ENCODE data around the gene RGS12. TPM values are rescaled to one million over a fixed set of nuclear protein-coding genes. Genes with fewer than 3 reads are reported as not detected.

The RGS12 gene
- polyA plus RNA-seq, 1 of the 3 experiments (the other 2 are of a cell fraction) = 18.4 TPM

GRCh38 chr4:3303565-3303824 is 10.7 kb downstream of the RGS12 start:
- no peak overlapping the region for H3K27ac ChIP-seq (ENCODE audit: low read depth in 2 of 2, low read length in 1 of 2)
- no peak overlapping the region for H3K4me3 ChIP-seq (ENCODE audit: low read depth in 2 of 2, low read length in 1 of 2)
- no peaks in the 10 kb centered on the region for H3K36me3 ChIP-seq (replicated peaks in 1 of 2; ENCODE audit: control insufficient read depth in 1 of 2, insufficient read depth in 2 of 2, low read length in 1 of 2)
- peaks cover 95% of the 10 kb centered on the region for H3K79me2 ChIP-seq (ENCODE audit: insufficient read depth)
- no peaks in the 10 kb centered on the region for H3K9me2 ChIP-seq
- no peak overlapping the region for H3K4me2 ChIP-seq
- 100% methylated on average over 2 of the region's 2 CpGs for WGBS (ENCODE audit: low lambda C conversion rate)
- POLR2A ChIA-PET = no interaction called here
- no peak overlapping the region for H3K9ac ChIP-seq
- H3K9me3 ChIP-seq = no peaks in the 10 kb centered on the region
- H3K4me1 ChIP-seq (ENCODE audit: control insufficient read depth in 1 of 2, insufficient read depth in 2 of 2, low read depth in 1 of 2, low read length in 1 of 2) = peaks cover 16 to 44% of the 10 kb centered on the region in 2 experiments; a peak in 3 of 4 replicates
- TF ChIP-seq FOXM1 (IDR thresholded peaks at IDR 0.05; ENCODE audit: low read depth) (no peak), POLR2AphosphoS5 (IDR thresholded peaks at IDR 0.05; ENCODE audit: low read depth, low read length) (no peak), TAF1 (IDR thresholded peaks at IDR 0.05; ENCODE audit: borderline replicate concordance, low read depth, low read length) (no peak), ZBTB33 (IDR thresholded peaks at IDR 0.05; ENCODE audit: borderline replicate concordance, low read depth) (no peak), NRF1 (IDR thresholded peaks at IDR 0.05; ENCODE audit: low read depth, low read length) (no peak), MEF2A (IDR thresholded peaks at IDR 0.05; ENCODE audit: borderline replicate concordance, low read depth) (no peak), FOXJ3 (CRISPR knock-in tag; IDR thresholded peaks at IDR 0.05) (no peak), RAD21 (IDR thresholded peaks at IDR 0.05; ENCODE audit: low read length) (no peak), RXRA (IDR thresholded peaks at IDR 0.05; ENCODE audit: borderline replicate concordance, low read depth) (no peak), GABPA (IDR thresholded peaks at IDR 0.05; ENCODE audit: low read depth) (no peak), NFIC (IDR thresholded peaks at IDR 0.05; ENCODE audit: borderline replicate concordance) (no peak), YY1 (IDR thresholded peaks at IDR 0.05; ENCODE audit: low read depth) (no peak), TCF12 (IDR thresholded peaks at IDR 0.05) (no peak), SMC3 (IDR thresholded peaks at IDR 0.05; ENCODE audit: low read depth, low read length) (no peak), ELF1 (IDR thresholded peaks at IDR 0.05) (no peak)
- TF ChIP-seq, protein P1, sequence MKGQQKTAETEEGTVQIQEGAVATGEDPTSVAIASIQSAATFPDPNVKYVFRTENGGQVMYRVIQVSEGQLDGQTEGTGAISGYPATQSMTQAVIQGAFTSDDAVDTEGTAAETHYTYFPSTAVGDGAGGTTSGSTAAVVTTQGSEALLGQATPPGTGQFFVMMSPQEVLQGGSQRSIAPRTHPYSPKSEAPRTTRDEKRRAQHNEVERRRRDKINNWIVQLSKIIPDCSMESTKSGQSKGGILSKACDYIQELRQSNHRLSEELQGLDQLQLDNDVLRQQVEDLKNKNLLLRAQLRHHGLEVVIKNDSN (IDR thresholded peaks at IDR 0.05; ENCODE audit: borderline replicate concordance, low read depth) = no peak
- TF ChIP-seq, protein P2, sequence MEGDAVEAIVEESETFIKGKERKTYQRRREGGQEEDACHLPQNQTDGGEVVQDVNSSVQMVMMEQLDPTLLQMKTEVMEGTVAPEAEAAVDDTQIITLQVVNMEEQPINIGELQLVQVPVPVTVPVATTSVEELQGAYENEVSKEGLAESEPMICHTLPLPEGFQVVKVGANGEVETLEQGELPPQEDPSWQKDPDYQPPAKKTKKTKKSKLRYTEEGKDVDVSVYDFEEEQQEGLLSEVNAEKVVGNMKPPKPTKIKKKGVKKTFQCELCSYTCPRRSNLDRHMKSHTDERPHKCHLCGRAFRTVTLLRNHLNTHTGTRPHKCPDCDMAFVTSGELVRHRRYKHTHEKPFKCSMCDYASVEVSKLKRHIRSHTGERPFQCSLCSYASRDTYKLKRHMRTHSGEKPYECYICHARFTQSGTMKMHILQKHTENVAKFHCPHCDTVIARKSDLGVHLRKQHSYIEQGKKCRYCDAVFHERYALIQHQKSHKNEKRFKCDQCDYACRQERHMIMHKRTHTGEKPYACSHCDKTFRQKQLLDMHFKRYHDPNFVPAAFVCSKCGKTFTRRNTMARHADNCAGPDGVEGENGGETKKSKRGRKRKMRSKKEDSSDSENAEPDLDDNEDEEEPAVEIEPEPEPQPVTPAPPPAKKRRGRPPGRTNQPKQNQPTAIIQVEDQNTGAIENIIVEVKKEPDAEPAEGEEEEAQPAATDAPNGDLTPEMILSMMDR (IDR thresholded peaks at IDR 0.05) = no peak
- TF ChIP-seq, protein P3, sequence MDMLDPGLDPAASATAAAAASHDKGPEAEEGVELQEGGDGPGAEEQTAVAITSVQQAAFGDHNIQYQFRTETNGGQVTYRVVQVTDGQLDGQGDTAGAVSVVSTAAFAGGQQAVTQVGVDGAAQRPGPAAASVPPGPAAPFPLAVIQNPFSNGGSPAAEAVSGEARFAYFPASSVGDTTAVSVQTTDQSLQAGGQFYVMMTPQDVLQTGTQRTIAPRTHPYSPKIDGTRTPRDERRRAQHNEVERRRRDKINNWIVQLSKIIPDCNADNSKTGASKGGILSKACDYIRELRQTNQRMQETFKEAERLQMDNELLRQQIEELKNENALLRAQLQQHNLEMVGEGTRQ (IDR thresholded peaks at IDR 0.05; ENCODE audit: borderline replicate concordance, low read depth, low read length) = no peak
- TF ChIP-seq, protein P4, sequence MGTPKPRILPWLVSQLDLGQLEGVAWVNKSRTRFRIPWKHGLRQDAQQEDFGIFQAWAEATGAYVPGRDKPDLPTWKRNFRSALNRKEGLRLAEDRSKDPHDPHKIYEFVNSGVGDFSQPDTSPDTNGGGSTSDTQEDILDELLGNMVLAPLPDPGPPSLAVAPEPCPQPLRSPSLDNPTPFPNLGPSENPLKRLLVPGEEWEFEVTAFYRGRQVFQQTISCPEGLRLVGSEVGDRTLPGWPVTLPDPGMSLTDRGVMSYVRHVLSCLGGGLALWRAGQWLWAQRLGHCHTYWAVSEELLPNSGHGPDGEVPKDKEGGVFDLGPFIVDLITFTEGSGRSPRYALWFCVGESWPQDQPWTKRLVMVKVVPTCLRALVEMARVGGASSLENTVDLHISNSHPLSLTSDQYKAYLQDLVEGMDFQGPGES (IDR thresholded peaks at IDR 0.05; ENCODE audit: low read depth, low read length) = no peak
- peaks cover 2% of the 10 kb centered on the region for H3F3A ChIP-seq (replicated peaks; ENCODE audit: insufficient read depth)
- peaks cover 92% of the 10 kb centered on the region for H4K20me1 ChIP-seq (ENCODE audit: insufficient read depth)
- no peaks in the 10 kb centered on the region for H3K27me3 ChIP-seq (ENCODE audit: insufficient read depth)
- H2AFZ ChIP-seq (ENCODE audit: low read depth) = no peak overlapping the region
- DNase-seq = no peak
- CTCF ChIA-PET = interaction anchor here (0.7 kb wide), 1 partner anchor 10 kb away, joined by 3 read pairs; no protein-coding TSS in a partner anchor

All from SK-N-SH (cell line).